K562 (cell line): ENCODE data around the gene SHISAL2A. TPM values are rescaled to one million over a fixed set of nuclear protein-coding genes. Genes with fewer than 3 reads are reported as not detected.

ENCODE experiments used
- BCL6 ChIP-seq: fragments of 250-450 bp; sonication (Bioruptor Pico); IDR thresholded peaks from 2 replicates; pipeline ENCODE4 v1.4.0; 2020
- CCNT2 ChIP-seq: IDR thresholded peaks from 2 replicates; pipeline ENCODE4 v1.6.1; 2011; ENCODE audit warnings: borderline replicate concordance, low read depth, mild to moderate bottlenecking, moderate library complexity, mixed read lengths, low read length; ENCODE audit not compliant: insufficient read length; ENCODE audit errors: extremely low read depth
- CEBPG ChIP-seq, 3 experiments: fragments of 200-800 bp in 1 of 3; sonication (Bioruptor generic) in 1 of 3; sonication (generic) in 1 of 3; formaldehyde crosslinking in 1 of 3; IDR thresholded peaks in 2 of 3; conservative IDR thresholded peaks in 1 of 3; 2 replicates each; pipeline versions ENCODE4 v1.6.1 to v1.8.0; 2016 to 2022; ENCODE audit warnings: missing compliant biosample characterization in 2 of 3, missing genetic modification characterization in 2 of 3, mild to moderate bottlenecking in 1 of 3, missing genetic modification reagents in 1 of 3
- CHD2 ChIP-seq: IDR thresholded peaks from 2 replicates; pipeline ENCODE4 v1.6.1; 2011; ENCODE audit warnings: low read depth, low read length
- KDM1A ChIP-seq, 2 experiments: fragments of 450-650 bp; IDR thresholded peaks; 2 replicates each; pipeline ENCODE4 v1.6.1; 2016; ENCODE audit warnings: mild to moderate bottlenecking in 2 of 2
- KLF10 ChIP-seq: fragments of 250-450 bp; sonication (Bioruptor Pico); IDR thresholded peaks from 2 replicates; pipeline ENCODE4 v1.6.1; 2021; ENCODE audit warnings: matching md5 sums
- MCM3 ChIP-seq: fragments of 450-650 bp; IDR thresholded peaks from 2 replicates; pipeline ENCODE4 v1.6.1; 2016
- NELFE ChIP-seq: IDR thresholded peaks from 2 replicates; pipeline ENCODE4 v1.6.1; 2011; ENCODE audit warnings: mild to moderate bottlenecking; ENCODE audit not compliant: insufficient read depth, insufficient read length
- POLR2G ChIP-seq: fragments of 200-400 bp; formaldehyde crosslinking; IDR thresholded peaks from 2 replicates; pipeline ENCODE4 v1.6.1; 2017; ENCODE audit warnings: low read depth, mild to moderate bottlenecking, antibody characterized with exemption, low read length, moderate library complexity
- RFX5 ChIP-seq: IDR thresholded peaks from 2 replicates; pipeline ENCODE4 v1.6.1; 2011; ENCODE audit warnings: low read depth, mild to moderate bottlenecking, improper control_type of control experiment, low read length
- ZNF124 ChIP-seq: sonication (generic); formaldehyde crosslinking; IDR thresholded peaks from 2 replicates; pipeline ENCODE4 v1.8.1; 2022; ENCODE audit warnings: missing genetic modification reagents
- ZNF197 ChIP-seq: fragments of 200-800 bp; sonication (Bioruptor generic); IDR thresholded peaks from 2 replicates; pipeline ENCODE4 v1.6.1; 2016; ENCODE audit warnings: low read depth, missing genetic modification characterization, missing compliant biosample characterization
- ZNF407 ChIP-seq: fragments of 450-650 bp; IDR thresholded peaks from 2 replicates; pipeline ENCODE4 v1.6.1; 2016; ENCODE audit warnings: low read depth
- ZNF639 ChIP-seq, 2 experiments: fragments of 200-800 bp in 1 of 2; sonication (Bioruptor generic) in 1 of 2; sonication (generic) in 1 of 2; formaldehyde crosslinking in 1 of 2; IDR thresholded peaks in 1 of 2; conservative IDR thresholded peaks in 1 of 2; 2 replicates each; pipeline versions ENCODE4 v1.5.0 to v1.6.1; 2016 to 2020; ENCODE audit warnings: missing compliant biosample characterization in 1 of 2, missing genetic modification characterization in 1 of 2, missing genetic modification reagents in 1 of 2
- ZNF695 ChIP-seq: fragments of 450-650 bp; formaldehyde crosslinking; IDR thresholded peaks from 2 replicates; pipeline ENCODE4 v1.4.0; 2020; ENCODE audit warnings: mild to moderate bottlenecking, moderate library complexity
- ZNF764 ChIP-seq: fragments of 250-450 bp; sonication (Bioruptor Pico); IDR thresholded peaks from 2 replicates; pipeline ENCODE4 v1.4.0; 2020; ENCODE audit warnings: low read depth, mild to moderate bottlenecking, moderate library complexity
- polyA plus RNA-seq, 8 experiments: library from polyadenylated mRNA; depleted of rRNA in 4 of 8; stranded (reverse) in 5 of 8; unstranded in 3 of 8; fragments of >200 nt; fragmentation: Nextera tagmentation in 2 of 8; fragmentation: Illumina TruSeq in 1 of 8; extraction: Ambion mirVana in 2 of 8; extraction: Trizol in 1 of 8; gene quantifications; 2 replicates each; pipeline versions ENCODE4 v1.2.1 to v1.2.3, GENCODE V29; 2011 to 2014; ENCODE audit warnings: inconsistent platforms in 1 of 8, missing spikeins in 1 of 8
- total RNA-seq, 7 experiments: library from RNA; depleted of rRNA in 6 of 7; stranded (reverse); fragments of >200 nt in 6 of 7; fragmentation: Illumina TruSeq in 2 of 7; extraction: Trizol in 2 of 7; gene quantifications; 2 replicates each; pipeline versions ENCODE4 v1.2.1 to v1.2.3, GENCODE V29; 2011 to 2021; ENCODE audit warnings: low replicate concordance in 1 of 7
- TF ChIP-seq, protein P1 (sequence below): fragments of 250-450 bp; sonication (Bioruptor Pico); IDR thresholded peaks from 2 replicates; pipeline ENCODE4 v1.8.0; 2022; ENCODE audit warnings: moderate library complexity, mild to moderate bottlenecking, inconsistent platforms

Gene SHISAL2A
- total and polyA plus RNA-seq, 9 of the 15 experiments (the other 6 are each of a cell fraction or from before 2014, with no cell fraction given): 0.11 TPM; not detected in 8

DNA sequence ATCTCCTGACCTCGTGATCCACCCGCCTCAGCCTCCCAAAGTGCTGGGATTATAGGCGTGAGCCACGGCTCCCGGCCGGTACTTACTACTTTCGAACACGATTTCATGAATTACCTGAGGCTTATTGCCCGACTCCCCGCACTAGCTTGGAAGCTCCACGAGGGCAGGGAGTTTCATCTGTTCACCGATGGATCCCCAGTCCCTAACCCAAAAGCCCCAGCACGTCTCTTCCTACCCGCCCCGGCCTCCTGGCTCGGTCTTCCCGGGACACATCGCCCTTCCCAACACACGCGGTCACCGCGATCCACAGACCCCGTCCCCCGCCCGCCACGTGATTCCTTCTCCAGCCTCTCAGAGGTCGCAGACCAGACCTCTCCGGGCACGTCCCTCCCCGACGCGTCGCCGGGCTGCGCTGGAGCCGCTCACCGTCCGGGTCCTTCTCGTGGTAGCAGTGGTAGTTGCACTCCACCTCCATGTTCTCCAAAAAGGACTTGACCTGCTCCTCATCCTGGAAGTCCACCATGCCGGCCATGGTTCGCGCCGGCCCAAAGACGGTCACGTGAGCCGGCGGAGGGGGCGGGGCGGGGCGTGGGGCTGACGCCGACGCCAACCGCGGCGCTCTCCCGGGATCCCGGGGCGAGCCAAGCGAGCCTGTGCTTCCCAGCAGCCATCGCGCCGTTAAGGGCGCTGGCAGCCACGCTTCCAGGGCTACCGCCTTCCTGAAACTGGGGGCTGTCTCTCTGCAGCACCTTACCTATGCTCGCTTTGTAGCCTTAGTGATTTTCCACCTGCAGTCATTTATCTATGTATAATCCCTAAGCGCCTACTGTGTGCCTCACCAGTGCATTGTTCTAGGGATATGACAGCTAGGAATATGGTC lies 65.1 kb downstream of the SHISAL2A start, which contains the start of gene COA7 (continued):
- TF ChIP-seq POLR2G: peak; percentile 91
- TF ChIP-seq, protein P1, sequence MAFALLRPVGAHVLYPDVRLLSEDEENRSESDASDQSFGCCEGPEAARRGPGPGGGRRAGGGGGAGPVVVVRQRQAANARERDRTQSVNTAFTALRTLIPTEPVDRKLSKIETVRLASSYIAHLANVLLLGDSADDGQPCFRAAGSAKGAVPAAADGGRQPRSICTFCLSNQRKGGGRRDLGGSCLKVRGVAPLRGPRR: no peak
- TF ChIP-seq ZNF407: no peak
- TF ChIP-seq CEBPG (CRISPR knock-in tag; IDR thresholded peaks at IDR 0.05): no peak; the same call in 1 of the 2 replicates
- no peak for TF ChIP-seq CEBPG (tag; conservative IDR thresholded peaks at IDR 0.05 in 1 of 2, IDR thresholded peaks at IDR 0.05 in 1 of 2)
- no peak for TF ChIP-seq RFX5
- TF ChIP-seq ZNF124: no peak
- TF ChIP-seq KDM1A (IDR thresholded peaks at IDR 0.05): peak in 1 of 2 experiments; percentile 52; a peak in 1 of 4 replicates
- TF ChIP-seq NELFE: no peak
- no peak for TF ChIP-seq ZNF764 (CRISPR knock-in tag)
- TF ChIP-seq CHD2: peak; percentile 72
- peak in 1 of 2 experiments; percentile 96; a peak in 2 of 4 replicates for TF ChIP-seq ZNF639 (CRISPR knock-in tag; conservative IDR thresholded peaks at IDR 0.05 in 1 of 2, IDR thresholded peaks at IDR 0.05 in 1 of 2)
- no peak for TF ChIP-seq KLF10 (CRISPR knock-in tag)
- TF ChIP-seq ZNF197 (CRISPR knock-in tag): no peak
- no peak for TF ChIP-seq MCM3
- TF ChIP-seq ZNF695 (CRISPR knock-in tag): 0 out of 2 replicates have a peak, but pooled peaks have one; percentile 29
- TF ChIP-seq BCL6: no peak
- TF ChIP-seq CCNT2: peak; percentile 64
